SH-SY5Y (cell line): ENCODE data around the gene TOM1.

Experiments used
- GATA2 ChIP-seq: IDR thresholded peaks from 2 replicates; pipeline ENCODE4 v1.6.1; 2011; ENCODE audit warnings: mild to moderate bottlenecking, low read depth, low read length
- GATA3 ChIP-seq: IDR thresholded peaks from 2 replicates; pipeline ENCODE4 v1.6.1; 2011; ENCODE audit warnings: low read depth, mild to moderate bottlenecking, low read length, moderate library complexity

Gene TOM1

DNA sequence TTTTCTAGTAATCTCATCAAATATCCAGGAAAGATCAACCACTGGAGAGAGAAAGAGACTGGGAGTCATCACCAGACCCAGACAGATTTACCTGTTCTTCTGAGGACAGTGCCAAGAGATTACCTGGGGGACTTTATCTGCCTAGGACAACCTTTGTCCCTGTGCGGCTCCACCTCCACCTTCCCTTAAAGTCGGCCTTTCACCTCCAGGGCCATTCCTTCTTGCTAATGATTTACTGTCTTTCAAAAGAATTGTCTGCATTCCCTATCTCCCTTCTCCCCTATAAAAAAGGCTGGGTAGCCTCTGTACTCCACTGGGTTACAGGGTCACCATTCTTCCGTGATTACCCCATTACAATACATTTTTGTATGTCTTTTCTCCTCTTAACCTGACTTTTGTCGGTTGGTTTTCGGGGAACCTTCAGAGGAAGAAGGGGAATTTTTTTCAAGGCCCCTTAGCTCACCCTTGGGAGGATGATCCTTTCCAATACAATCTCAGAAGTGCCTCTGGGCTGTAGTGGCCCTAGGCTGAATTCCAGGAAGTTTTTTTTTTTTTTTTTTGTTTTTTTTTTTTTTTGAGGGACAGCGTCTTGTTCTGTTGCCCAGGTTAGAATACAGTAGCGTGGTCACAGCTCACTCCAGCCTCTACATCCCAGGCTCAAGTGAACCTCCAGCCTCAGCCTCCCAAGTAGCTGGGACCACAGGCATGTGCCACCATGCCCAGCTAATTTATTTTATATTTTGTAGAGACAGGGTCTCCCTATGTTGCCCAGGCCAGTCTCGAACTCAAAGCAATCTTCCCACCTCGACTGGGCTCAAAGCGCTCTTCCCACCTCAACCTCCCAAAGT is 79.7 kb downstream of the TOM1 start:
- TF ChIP-seq GATA3 = no peak
- no peak for TF ChIP-seq GATA2

DNA sequence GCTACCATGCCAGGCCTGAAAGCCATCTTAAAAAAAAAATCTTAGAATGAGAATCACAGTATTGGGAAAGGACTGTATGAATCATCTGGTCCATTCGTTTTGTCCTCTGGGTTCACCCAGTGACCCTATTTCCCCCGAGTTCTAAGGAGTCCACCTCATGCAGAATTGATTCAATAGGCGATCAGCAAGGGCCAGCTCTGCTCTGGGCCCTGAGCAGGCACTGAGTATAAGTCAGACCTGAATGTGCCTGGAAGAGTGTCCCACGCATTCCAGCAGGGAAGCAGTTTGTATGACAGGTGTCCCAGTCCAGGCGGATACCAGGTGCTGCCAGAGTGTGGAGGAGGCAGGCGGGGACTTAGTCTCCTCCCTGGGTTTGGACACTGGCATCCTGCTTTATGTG is 80.3 kb downstream of the TOM1 start:
- TF ChIP-seq GATA2 = no peak
- no peak for TF ChIP-seq GATA3

DNA sequence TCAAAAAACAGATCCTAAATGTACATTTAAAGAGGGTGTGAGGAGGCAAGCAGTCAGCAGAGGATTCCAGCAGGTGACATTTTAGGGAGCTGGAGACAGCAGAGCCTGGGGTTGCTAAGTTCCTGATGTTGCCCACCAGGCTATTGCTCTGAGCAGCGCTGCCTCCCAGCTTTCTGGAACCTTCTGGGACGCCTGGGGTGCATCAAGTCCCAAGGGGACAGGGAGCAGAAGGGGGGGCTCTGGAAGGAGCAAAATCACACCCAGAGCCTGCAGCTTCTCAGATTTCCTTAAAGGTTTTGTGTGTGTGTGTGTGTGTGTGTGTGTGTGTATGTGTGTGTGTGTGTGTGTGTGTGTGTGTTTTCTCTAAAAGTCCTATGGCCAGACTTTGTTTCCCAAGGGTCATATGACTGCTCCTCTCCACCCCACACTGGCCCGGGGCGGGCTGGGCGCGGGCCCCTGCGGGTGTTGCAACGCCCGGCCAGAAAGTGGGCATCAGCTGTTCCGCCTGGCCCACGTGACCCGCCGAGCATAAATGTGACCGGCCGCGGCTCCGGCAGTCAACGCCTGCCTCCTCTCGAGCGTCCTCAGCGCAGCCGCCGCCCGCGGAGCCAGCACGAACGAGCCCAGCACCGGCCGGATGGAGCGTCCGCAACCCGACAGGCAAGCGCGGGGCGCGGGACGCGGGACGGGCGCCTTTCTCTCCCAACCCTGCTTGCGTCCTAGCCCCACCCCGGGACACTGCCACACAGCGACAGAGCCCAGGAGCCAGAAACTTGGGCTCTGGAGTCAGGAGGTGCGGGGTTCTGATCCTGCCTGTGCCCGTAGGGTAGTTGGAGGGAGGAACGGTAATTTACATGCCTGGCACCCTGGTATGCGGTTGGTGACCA is 81.1 kb downstream of the TOM1 start, which contains the start of gene HMOX1:
HMOX1 (plus strand) TSS at position 560 of the 887 bp plus-strand sequence; CDS start at position 638, 78 bp downstream.
- TF ChIP-seq GATA2 (no peak), GATA3 (no peak)

DNA sequence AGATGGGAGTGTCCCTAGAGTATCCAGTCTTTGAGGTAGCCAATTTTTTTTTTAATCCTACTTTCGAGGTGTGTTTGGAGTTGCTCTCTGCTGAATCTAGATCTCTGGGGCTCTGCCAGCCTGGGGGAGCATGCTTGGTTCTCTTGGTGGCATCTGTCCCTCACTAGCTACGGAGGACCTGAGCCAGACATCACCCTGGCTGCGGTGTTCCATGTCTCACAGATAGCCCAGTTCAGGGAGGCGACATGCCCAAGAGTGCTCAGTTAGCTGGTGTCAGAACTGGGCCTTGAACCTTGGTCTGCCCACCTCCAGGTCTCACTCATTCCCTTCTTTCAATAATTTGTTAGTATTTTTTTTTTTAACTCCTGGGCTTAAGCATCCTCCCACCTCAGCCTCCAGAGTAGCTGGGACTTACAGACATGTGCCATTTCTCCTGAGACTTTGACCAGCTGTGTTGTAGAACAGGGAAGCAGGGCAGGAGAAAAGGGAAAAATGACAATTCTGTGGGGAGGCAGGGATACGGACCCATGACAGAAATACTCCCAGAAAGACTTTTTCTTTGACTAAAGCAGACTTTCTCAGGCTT is 81.8 kb downstream of the TOM1 start:
- no peak for TF ChIP-seq GATA2
- TF ChIP-seq GATA3 = no peak

DNA sequence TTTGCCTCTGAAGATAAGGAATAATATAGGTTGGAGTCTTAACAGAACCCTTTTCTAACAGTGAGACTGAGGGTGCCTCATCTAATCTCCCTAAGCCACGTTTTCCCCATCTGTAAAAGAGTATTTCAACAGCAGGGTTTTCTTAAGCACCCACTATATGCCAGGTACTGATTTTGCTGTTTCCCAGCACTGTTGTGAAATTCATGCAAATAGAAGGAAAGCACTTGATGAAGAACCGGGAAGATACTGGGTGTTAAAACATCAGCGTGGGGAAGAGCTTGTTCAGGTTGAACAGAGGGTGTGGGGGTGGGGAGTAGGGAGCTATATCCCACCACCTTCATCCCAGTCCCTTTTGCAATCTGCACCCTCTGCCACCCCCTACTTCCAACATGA is 84.0 kb downstream of the TOM1 start:
- TF ChIP-seq GATA3 (no peak), GATA2 (no peak)

DNA sequence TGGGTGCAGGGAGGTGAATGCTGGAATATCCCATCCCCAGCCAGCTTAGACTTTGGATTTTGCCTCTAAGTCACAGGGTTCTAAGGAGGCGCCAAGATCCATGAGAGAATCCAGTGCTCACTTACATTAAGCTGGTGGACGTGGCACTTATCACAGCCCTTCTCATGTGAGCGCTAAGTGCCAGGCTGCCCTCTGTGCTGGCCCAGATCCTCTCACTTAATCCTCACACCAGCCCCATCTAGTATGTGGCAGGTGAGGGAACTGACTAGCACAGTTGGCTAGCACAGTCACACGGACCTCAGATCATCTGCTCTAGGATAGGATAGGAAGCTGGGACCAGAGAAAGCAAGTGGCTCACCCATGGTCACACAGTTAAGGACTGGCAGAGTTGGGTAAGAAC is 84.8 kb downstream of the TOM1 start:
- no peak for TF ChIP-seq GATA2

DNA sequence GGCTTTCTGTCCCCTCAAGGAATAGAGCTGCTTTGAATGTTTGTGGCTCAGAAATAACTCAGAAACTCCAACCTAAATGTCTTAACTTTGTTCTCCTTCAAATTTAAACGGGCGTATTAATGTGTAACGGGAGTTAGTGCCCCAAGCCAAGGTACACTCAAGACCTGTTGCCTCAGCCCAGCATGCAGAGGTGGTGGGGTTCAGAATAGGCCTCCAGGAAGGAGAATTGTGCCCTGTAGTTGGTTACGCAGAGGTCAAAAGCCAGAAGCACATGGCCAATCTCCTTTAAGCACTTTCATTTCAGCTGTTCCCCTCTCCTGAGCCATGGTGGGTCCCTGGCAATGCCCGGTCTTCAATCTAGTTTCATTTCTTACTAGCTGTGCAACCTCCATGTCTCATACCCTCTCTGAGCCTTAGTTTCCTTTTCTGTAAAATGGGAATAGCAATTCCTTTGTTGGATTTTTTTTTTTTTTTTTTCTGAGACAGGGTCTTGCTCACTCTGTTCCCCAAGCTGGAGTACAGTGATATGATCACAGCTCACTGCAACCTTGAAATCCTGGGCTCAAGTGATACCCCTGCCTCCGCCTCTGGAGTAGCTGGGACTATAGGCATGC is 85.4 kb downstream of the TOM1 start:
- TF ChIP-seq GATA3 (no peak), GATA2 (no peak)

DNA sequence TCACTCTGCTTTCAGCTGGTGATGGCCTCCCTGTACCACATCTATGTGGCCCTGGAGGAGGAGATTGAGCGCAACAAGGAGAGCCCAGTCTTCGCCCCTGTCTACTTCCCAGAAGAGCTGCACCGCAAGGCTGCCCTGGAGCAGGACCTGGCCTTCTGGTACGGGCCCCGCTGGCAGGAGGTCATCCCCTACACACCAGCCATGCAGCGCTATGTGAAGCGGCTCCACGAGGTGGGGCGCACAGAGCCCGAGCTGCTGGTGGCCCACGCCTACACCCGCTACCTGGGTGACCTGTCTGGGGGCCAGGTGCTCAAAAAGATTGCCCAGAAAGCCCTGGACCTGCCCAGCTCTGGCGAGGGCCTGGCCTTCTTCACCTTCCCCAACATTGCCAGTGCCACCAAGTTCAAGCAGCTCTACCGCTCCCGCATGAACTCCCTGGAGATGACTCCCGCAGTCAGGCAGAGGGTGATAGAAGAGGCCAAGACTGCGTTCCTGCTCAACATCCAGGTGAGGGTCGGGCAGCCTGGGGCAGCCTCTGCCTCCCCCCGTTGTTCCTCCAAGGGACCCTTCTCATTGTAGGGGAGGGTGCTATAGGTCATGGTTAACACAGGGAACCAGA is 87.1 kb downstream of the TOM1 start:
- TF ChIP-seq GATA2 = no peak

DNA sequence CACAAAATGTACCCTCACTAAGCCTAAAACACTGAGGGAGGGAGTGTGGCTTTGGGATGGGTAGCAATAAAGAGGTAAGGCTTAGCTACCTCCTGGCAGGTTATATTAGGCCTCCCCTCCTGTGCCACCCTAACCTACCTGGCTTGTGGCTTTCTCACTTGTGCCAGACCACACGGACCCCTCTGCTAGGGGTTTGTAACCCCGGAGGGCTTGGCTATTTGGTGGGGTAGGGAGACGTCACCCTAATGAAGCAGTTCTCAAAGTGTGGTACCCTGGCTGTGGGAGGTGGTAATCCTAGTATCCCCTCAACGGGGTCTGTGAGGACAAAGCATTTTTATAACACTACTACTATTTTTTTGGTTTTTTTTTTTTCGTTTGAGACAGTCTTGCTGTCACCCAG is 91.2 kb downstream of the TOM1 start:
- TF ChIP-seq GATA2 = no peak
- no peak for TF ChIP-seq GATA3

DNA sequence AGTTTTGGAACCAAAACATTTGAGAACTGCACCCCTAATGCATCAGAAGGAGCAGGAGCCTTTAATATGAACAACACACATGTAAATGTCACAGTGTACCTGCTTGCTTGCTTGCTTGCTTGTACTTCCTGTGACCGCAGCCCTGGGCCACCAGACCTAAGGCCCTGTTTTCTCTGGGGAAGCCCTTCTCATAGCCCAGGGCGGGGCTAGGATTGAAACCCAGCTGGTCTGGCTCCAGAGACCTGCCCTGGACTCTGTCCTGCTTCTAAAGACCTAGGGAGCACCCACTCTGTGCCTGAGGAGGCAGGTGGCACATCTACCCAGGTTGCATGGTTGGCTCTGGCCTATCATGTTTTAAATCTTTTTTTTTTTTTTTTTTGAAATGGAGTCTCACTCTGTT is 92.7 kb downstream of the TOM1 start:
- no peak for TF ChIP-seq GATA3
- no peak for TF ChIP-seq GATA2

DNA sequence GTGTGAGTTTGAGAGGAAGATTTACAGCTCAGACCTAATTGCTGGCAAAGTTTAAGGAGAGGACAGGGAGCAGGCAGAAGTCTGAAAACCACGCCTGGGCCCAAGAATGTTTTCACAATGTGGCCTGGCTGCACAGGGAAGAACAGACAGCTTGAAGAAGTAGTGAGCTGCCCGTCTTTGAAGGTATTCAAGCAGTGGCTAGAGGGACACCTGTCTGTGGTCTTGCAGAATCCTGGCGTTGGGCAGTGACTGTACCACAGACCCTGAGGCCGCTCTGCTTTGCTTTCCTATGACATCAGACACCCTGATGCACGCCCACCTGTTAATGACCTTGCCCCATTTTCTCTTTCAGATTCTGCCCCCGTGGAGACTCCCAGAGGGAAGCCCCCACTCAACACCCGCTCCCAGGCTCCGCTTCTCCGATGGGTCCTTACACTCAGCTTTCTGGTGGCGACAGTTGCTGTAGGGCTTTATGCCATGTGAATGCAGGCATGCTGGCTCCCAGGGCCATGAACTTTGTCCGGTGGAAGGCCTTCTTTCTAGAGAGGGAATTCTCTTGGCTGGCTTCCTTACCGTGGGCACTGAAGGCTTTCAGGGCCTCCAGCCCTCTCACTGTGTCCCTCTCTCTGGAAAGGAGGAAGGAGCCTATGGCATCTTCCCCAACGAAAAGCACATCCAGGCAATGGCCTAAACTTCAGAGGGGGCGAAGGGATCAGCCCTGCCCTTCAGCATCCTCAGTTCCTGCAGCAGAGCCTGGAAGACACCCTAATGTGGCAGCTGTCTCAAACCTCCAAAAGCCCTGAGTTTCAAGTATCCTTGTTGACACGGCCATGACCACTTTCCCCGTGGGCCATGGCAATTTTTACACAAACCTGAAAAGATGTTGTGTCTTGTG is 93.7 kb downstream of the TOM1 start:
- TF ChIP-seq GATA3 = no peak

DNA sequence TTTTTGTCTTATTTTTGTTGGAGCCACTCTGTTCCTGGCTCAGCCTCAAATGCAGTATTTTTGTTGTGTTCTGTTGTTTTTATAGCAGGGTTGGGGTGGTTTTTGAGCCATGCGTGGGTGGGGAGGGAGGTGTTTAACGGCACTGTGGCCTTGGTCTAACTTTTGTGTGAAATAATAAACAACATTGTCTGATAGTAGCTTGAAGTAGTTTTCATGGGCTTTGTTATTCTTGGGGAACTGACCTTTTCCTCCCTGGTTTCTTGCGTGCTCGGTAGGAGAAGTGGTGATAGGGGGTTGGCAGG is 94.3 kb downstream of the TOM1 start:
- TF ChIP-seq GATA2 = no peak
- TF ChIP-seq GATA3 = no peak
